ENCODE data around the gene TLR6.
"Not testable (repeated sequence)": the region's sequence is repeated elsewhere in the genome, so short reads cannot be mapped to it uniquely, and the experiment has no call there.

Gene TLR6

GRCh38 chr4:38821739-38822138 lies 34.9 kb downstream of the TLR6 start:
- DNase-seq, result no peak

GRCh38 chr4:38820329-38821061 lies 36.1 kb downstream of the TLR6 start:
- no peak for DNase-seq

GRCh38 chr4:38819569-38819968 lies 37.0 kb downstream of the TLR6 start:
- DNase-seq, result no peak

- no peak for DNase-seq
Measured at GRCh38 chr4:38818441-38818976, 38.1 kb downstream of the TLR6 start.

- no peak for DNase-seq
Measured at GRCh38 chr4:38815885-38816782, 40.5 kb downstream of the TLR6 start.

GRCh38 chr4:38814386-38814785 lies 42.2 kb downstream of the TLR6 start:
- no peak for DNase-seq

GRCh38 chr4:38811297-38811696 lies 45.3 kb downstream of the TLR6 start:
- DNase-seq, result no peak

- DNase-seq, result not testable (repeated sequence)
Measured at GRCh38 chr4:38807462-38807861, 49.2 kb downstream of the TLR6 start.

GRCh38 chr4:38806251-38806650 lies 50.4 kb downstream of the TLR6 start:
- not testable (repeated sequence) for DNase-seq

GRCh38 chr4:38805530-38806145 lies 51.0 kb downstream of the TLR6 start:
- DNase-seq, result no peak

GRCh38 chr4:38804654-38805295 lies 51.8 kb downstream of the TLR6 start, which contains the start of gene TLR1:
Gene TLR1 (minus strand): TSS chr4:38804791. CDS start chr4:38798831, 5,960 bp downstream.
- no peak for DNase-seq

- DNase-seq, result no peak
Measured at GRCh38 chr4:38803833-38804653, 52.6 kb downstream of the TLR6 start.

- no peak for DNase-seq
Measured at GRCh38 chr4:38802561-38803355, 53.9 kb downstream of the TLR6 start.

GRCh38 chr4:38800961-38801450 lies 55.6 kb downstream of the TLR6 start:
- DNase-seq, result no peak

- DNase-seq, result no peak
Measured at GRCh38 chr4:38800366-38800765, 56.3 kb downstream of the TLR6 start.

- DNase-seq, result no peak
Measured at GRCh38 chr4:38795087-38795486, 61.5 kb downstream of the TLR6 start.

- no peak for DNase-seq
Measured at GRCh38 chr4:38794051-38794450, 62.6 kb downstream of the TLR6 start.

GRCh38 chr4:38791010-38791409 lies 65.6 kb downstream of the TLR6 start:
- DNase-seq, result no peak

GRCh38 chr4:38788317-38788716 lies 68.3 kb downstream of the TLR6 start:
- DNase-seq, result no peak

- no peak for DNase-seq
Measured at GRCh38 chr4:38787693-38788092, 68.9 kb downstream of the TLR6 start.

- DNase-seq, result no peak
Measured at GRCh38 chr4:38785901-38786402, 70.7 kb downstream of the TLR6 start.

Data from DMS 273 treated with DMSO at 0.1 percent for 48 hours (cell line).